GM12878 (cell line): ENCODE data around the gene PLEKHO1. TPM values are rescaled to one million over a fixed set of nuclear protein-coding genes. Genes with fewer than 3 reads are reported as not detected.
A peak's percentile ranks its signal among the peaks of the same experiment; 100 is the strongest.

Source experiments
- ATAC-seq: fragments of 200-7000 bp; cut with Tn5 transposase; 3 replicates; pipeline ENCODE4 v1.9.1; 2020; ENCODE audit warnings: mild to moderate bottlenecking, moderate library complexity
- BruUV-seq: library from RNA; stranded (reverse); fragments of 400-500 nt; replicated peaks from 2 replicates; lab custom pipeline; 2021; lab: Mats Ljungman, UMichigan
- CTCF ChIA-PET: fragments of 300-600 bp; sonication (Branson Sonifier 250); formaldehyde crosslinking; extraction: SDS; loops from one replicate; lab custom pipeline; 2021; ENCODE audit warnings: inconsistent platforms; lab: Yijun Ruan, JAX
- POLR2A ChIA-PET: fragments of 350-600 bp; formaldehyde crosslinking; extraction: SDS; loops from one replicate; lab custom pipeline; 2021; ENCODE audit warnings: inconsistent platforms; lab: Charles Lee
- RAD21 ChIA-PET: fragments of 300-600 bp; sonication (Branson Sonifier 250); formaldehyde crosslinking; loops from one replicate; lab custom pipeline; 2023; ENCODE audit warnings: antibody characterized with exemption; ENCODE audit not compliant: unreplicated experiment; lab: Charles Lee
- SMC1A ChIA-PET: fragments of 300-600 bp; sonication (Branson Sonifier 250); formaldehyde crosslinking; loops from one replicate; lab custom pipeline; 2023; ENCODE audit not compliant: unreplicated experiment, uncharacterized antibody; lab: Charles Lee
- DNase-seq: peaks from one replicate; pipeline ENCODE4 v3.0.0-alpha.2; 2011; ENCODE audit warnings: low read depth, low spot score
- FAIRE-seq: peaks from 3 replicates; lab custom pipeline; 2011; peaks lifted over from hg19 to GRCh38; lab: Jason Lieb, UNC
- H2AFZ ChIP-seq: 2 replicates; pipeline ENCODE4 v1.6.0; 2011; ENCODE audit warnings: low read depth, low read length, control low read depth; ENCODE audit not compliant: control insufficient read depth
- H3K27ac ChIP-seq: 2 replicates; pipeline ENCODE4 v1.5.1; 2011; ENCODE audit warnings: control low read depth; ENCODE audit not compliant: control insufficient read depth, insufficient read depth
- H3K27me3 ChIP-seq, 2 experiments: replicated peaks in 1 of 2; 2 replicates each; pipeline versions ENCODE4 v1.6.0 to v1.6.1; 2011; ENCODE audit warnings: low read length in 1 of 2; ENCODE audit not compliant: control insufficient read depth in 2 of 2, insufficient read depth in 2 of 2
- H3K36me3 ChIP-seq, 2 experiments: 2 replicates each; pipeline ENCODE4 v1.5.1; 2011; ENCODE audit warnings: low read length in 1 of 2; ENCODE audit not compliant: control insufficient read depth in 2 of 2, insufficient read depth in 2 of 2
- H3K4me1 ChIP-seq: 2 replicates; pipeline ENCODE4 v1.6.1; 2011; ENCODE audit warnings: mild to moderate bottlenecking, low read length, moderate library complexity, mixed read lengths; ENCODE audit not compliant: control insufficient read depth, insufficient read depth
- H3K4me2 ChIP-seq: 2 replicates; pipeline ENCODE4 v1.6.0; 2011; ENCODE audit warnings: control low read depth; ENCODE audit not compliant: control insufficient read depth, insufficient read depth
- H3K4me3 ChIP-seq: fragments of 200-600 bp; sonication (generic); 2 replicates; pipeline ENCODE4 v1.5.1; 2016
- H3K79me2 ChIP-seq: 2 replicates; pipeline ENCODE4 v1.6.0; 2011; ENCODE audit warnings: low read length; ENCODE audit not compliant: control insufficient read depth, insufficient read depth
- H3K9ac ChIP-seq: 2 replicates; pipeline ENCODE4 v1.8.0; 2011; ENCODE audit warnings: low read length, control low read depth, mixed read lengths; ENCODE audit not compliant: control insufficient read depth, insufficient read depth
- H3K9me3 ChIP-seq: replicated peaks from 3 replicates; pipeline ENCODE4 v1.5.1; 2011; ENCODE audit warnings: mild to moderate bottlenecking, low read length; ENCODE audit not compliant: control insufficient read depth, insufficient read depth
- H4K20me1 ChIP-seq: 2 replicates; pipeline ENCODE4 v1.6.0; 2011; ENCODE audit not compliant: control insufficient read depth, insufficient read depth
- RUNX3 ChIP-seq: IDR thresholded peaks from 2 replicates; pipeline ENCODE4 v1.6.1; 2012; ENCODE audit warnings: low read length, inconsistent platforms
- WGBS: methylation state at CpG from one replicate; pipeline ENCODE4 v1.1.6; 2016; ENCODE audit warnings: low lambda C conversion rate; ENCODE audit not compliant: insufficient replicate concordance, insufficient coverage; ENCODE audit errors: missing lambda C conversion rate; 5-methylcytosine and 5-hydroxymethylcytosine counted together
- in situ Hi-C: fragments of 300-500 bp; cut with MboI; formaldehyde crosslinking; loops from 9 replicates; pipeline ENCODE4 v1.14.3; 2018; ENCODE audit warnings: mixed read lengths
- intact Hi-C: fragments of 100-400 bp; cut with micrococcal nuclease; formaldehyde crosslinking; loops from one replicate; pipeline ENCODE4 v1.14.2; 2022; ENCODE audit not compliant: unreplicated experiment
- polyA plus RNA-seq, 11 experiments: library from polyadenylated mRNA; depleted of rRNA in 4 of 11; unstranded in 6 of 11; stranded (reverse) in 5 of 11; fragments of >200 nt; fragmentation: Nextera tagmentation in 4 of 11; fragmentation: Illumina TruSeq in 1 of 11; extraction: Ambion mirVana in 4 of 11; extraction: Trizol in 1 of 11; gene quantifications; 1 replicate in 1 of 11; 2 replicates in 10 of 11; pipeline versions ENCODE4 v1.2.1 to v1.2.3, GENCODE V29; 2011 to 2016; ENCODE audit warnings: inconsistent platforms in 2 of 11, missing spikeins in 2 of 11, low read depth in 1 of 11
- total RNA-seq, 4 experiments: library from RNA; depleted of rRNA in 3 of 4; stranded (reverse); fragments of >200 nt in 3 of 4; fragmentation: Illumina TruSeq in 1 of 4; extraction: Trizol in 1 of 4; gene quantifications; 2 replicates each; pipeline versions ENCODE4 v1.2.1 to v1.2.3, GENCODE V29; 2013 to 2021
- TF ChIP-seq, protein P1 (sequence below): fragments of 150-350 bp; IDR thresholded peaks from 2 replicates; pipeline ENCODE4 v1.6.1; 2016; ENCODE audit warnings: low read depth, low read length
- TF ChIP-seq, protein P2 (sequence below): fragments of 450-650 bp; IDR thresholded peaks from 2 replicates; pipeline ENCODE4 v1.6.1; 2017; ENCODE audit warnings: low read depth, mild to moderate bottlenecking, moderate library complexity
- TF ChIP-seq, protein P3 (sequence below): fragments of 450-650 bp; IDR thresholded peaks from 2 replicates; pipeline ENCODE4 v1.6.1; 2017; ENCODE audit warnings: mild to moderate bottlenecking

Gene PLEKHO1
- total and polyA plus RNA-seq, 10 of the 15 experiments (the other 5 are each of a cell fraction or from before 2014, with no cell fraction given), result 5.3 to 184 (median 88.8) TPM

DNA sequence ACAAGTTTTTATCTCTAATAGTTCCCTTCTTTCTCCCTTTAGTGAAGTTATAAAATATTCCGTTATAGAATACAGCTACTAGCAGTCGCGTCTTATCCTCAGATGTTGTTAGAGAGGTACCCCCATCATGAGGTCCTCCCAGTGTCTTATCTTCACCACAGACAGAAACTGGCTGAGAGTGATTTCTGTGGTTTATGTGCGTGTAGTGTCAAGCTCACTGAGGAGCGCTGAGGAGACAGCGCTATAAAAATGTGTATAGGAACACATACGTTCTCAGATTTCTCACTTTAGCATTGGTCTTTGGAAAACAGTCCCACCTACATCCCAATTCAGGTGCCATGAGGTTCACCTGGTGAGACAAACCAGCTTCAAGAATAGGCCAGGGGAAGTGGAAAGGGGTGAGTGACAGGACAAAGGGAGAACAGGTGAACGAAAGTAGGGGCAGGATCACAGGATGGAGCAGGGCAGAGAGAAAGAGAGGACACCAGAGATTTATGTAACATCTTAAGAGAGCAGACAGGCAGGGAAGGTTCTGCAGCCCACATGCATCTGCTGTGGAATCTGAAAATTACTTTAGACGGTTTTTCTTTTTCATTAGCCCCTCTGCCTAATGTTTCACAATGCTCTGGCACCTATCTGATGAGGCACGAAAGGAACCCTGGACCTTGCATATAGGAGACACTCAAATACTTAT lies 2.7 kb upstream of the PLEKHO1 start:
- H3K9me3 ChIP-seq, result no peaks in the 10 kb centered on the region
- ATAC-seq, result no peak
- no peak for FAIRE-seq
- BruUV-seq, result no TSS peak
- H3K27ac ChIP-seq, result no peak overlapping the region
- RAD21 ChIA-PET, result no interaction called here
- no peak overlapping the region for H3K4me3 ChIP-seq
- peaks cover 36% of the 10 kb centered on the region for H3K79me2 ChIP-seq
- POLR2A ChIA-PET, result interaction anchor here (1.3 kb wide), 1 partner anchor 16 kb away, joined by 6 read pairs; no protein-coding TSS in a partner anchor
- SMC1A ChIA-PET, result interaction anchor here (1.3 kb wide), 1 partner anchor 69 kb away, joined by 3 read pairs; no protein-coding TSS in a partner anchor
- no peaks in the 10 kb centered on the region for H3K27me3 ChIP-seq
- TF ChIP-seq RUNX3, result peak; percentile 59
- TF ChIP-seq, protein P1, sequence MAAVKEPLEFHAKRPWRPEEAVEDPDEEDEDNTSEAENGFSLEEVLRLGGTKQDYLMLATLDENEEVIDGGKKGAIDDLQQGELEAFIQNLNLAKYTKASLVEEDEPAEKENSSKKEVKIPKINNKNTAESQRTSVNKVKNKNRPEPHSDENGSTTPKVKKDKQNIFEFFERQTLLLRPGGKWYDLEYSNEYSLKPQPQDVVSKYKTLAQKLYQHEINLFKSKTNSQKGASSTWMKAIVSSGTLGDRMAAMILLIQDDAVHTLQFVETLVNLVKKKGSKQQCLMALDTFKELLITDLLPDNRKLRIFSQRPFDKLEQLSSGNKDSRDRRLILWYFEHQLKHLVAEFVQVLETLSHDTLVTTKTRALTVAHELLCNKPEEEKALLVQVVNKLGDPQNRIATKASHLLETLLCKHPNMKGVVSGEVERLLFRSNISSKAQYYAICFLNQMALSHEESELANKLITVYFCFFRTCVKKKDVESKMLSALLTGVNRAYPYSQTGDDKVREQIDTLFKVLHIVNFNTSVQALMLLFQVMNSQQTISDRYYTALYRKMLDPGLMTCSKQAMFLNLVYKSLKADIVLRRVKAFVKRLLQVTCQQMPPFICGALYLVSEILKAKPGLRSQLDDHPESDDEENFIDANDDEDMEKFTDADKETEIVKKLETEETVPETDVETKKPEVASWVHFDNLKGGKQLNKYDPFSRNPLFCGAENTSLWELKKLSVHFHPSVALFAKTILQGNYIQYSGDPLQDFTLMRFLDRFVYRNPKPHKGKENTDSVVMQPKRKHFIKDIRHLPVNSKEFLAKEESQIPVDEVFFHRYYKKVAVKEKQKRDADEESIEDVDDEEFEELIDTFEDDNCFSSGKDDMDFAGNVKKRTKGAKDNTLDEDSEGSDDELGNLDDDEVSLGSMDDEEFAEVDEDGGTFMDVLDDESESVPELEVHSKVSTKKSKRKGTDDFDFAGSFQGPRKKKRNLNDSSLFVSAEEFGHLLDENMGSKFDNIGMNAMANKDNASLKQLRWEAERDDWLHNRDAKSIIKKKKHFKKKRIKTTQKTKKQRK, result no peak
- TF ChIP-seq, protein P2, sequence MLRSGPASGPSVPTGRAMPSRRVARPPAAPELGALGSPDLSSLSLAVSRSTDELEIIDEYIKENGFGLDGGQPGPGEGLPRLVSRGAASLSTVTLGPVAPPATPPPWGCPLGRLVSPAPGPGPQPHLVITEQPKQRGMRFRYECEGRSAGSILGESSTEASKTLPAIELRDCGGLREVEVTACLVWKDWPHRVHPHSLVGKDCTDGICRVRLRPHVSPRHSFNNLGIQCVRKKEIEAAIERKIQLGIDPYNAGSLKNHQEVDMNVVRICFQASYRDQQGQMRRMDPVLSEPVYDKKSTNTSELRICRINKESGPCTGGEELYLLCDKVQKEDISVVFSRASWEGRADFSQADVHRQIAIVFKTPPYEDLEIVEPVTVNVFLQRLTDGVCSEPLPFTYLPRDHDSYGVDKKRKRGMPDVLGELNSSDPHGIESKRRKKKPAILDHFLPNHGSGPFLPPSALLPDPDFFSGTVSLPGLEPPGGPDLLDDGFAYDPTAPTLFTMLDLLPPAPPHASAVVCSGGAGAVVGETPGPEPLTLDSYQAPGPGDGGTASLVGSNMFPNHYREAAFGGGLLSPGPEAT, result no peak
- TF ChIP-seq, protein P3, sequence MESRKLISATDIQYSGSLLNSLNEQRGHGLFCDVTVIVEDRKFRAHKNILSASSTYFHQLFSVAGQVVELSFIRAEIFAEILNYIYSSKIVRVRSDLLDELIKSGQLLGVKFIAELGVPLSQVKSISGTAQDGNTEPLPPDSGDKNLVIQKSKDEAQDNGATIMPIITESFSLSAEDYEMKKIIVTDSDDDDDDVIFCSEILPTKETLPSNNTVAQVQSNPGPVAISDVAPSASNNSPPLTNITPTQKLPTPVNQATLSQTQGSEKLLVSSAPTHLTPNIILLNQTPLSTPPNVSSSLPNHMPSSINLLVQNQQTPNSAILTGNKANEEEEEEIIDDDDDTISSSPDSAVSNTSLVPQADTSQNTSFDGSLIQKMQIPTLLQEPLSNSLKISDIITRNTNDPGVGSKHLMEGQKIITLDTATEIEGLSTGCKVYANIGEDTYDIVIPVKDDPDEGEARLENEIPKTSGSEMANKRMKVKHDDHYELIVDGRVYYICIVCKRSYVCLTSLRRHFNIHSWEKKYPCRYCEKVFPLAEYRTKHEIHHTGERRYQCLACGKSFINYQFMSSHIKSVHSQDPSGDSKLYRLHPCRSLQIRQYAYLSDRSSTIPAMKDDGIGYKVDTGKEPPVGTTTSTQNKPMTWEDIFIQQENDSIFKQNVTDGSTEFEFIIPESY, result 0 out of 2 replicates have a peak, but pooled peaks have one; percentile 54
- peaks cover 9% of the 10 kb centered on the region for H3K4me1 ChIP-seq
- in situ Hi-C loops, result no loop called here
- WGBS, result 87% methylated on average over 10 of the region's 10 CpGs
- H3K4me2 ChIP-seq, result no peak overlapping the region; the same call in 1 of the 2 replicates
- CTCF ChIA-PET, result interaction anchor here (1.0 to 5.6 kb wide), 2 partner anchors 15 to 19 kb away, joined by 3 to 21 read pairs; no protein-coding TSS in a partner anchor
- intact Hi-C loops, result no loop called here
- no peaks in the 10 kb centered on the region for H4K20me1 ChIP-seq
- H2AFZ ChIP-seq, result no peak overlapping the region
- H3K36me3 ChIP-seq, result no peaks in the 10 kb centered on the region
- no peak for DNase-seq
- H3K9ac ChIP-seq, result no peak overlapping the region
